Fibroblast of pulmonary artery (primary cell): ENCODE data around the gene ISY1.
"Not testable (repeated sequence)": the region's sequence is repeated elsewhere in the genome, so short reads cannot be mapped to it uniquely, and the experiment has no call there.

ENCODE experiments used
- DNase-seq: peaks from one replicate; pipeline ENCODE4 v3.0.0-alpha.2; 2010; ENCODE audit warnings: low read depth
- H3K4me3 ChIP-seq: replicated peaks from 2 replicates; pipeline ENCODE4 v1.5.1; 2011; ENCODE audit warnings: low read depth, mild to moderate bottlenecking, control low read depth, low read length, moderate library complexity
- CTCF ChIP-seq: IDR thresholded peaks from 2 replicates; pipeline ENCODE4 v1.5.1; 2011; ENCODE audit warnings: mild to moderate bottlenecking, control low read depth, low read length, inconsistent platforms; ENCODE audit errors: missing control alignments

ISY1 gene

GRCh38 chr3:129119365-129120100 is 41.3 kb downstream of the ISY1 start:
- DNase-seq: no peak
- H3K4me3 ChIP-seq: peak overlapping the region; percentile 84
- TF ChIP-seq CTCF: no peak

GRCh38 chr3:129118745-129119144 is 42.1 kb downstream of the ISY1 start:
- no peak for TF ChIP-seq CTCF
- H3K4me3 ChIP-seq: no peak overlapping the region
- DNase-seq: no peak

GRCh38 chr3:129117134-129117533 is 43.7 kb downstream of the ISY1 start:
- no peak for TF ChIP-seq CTCF
- DNase-seq: no peak
- H3K4me3 ChIP-seq: no peak overlapping the region

- DNase-seq: no peak
- no peak overlapping the region for H3K4me3 ChIP-seq
- no peak for TF ChIP-seq CTCF
Observed at GRCh38 chr3:129116482-129116946, 44.3 kb downstream of the ISY1 start.

- TF ChIP-seq CTCF: no peak
- no peak for DNase-seq
- H3K4me3 ChIP-seq: no peak overlapping the region
Observed at GRCh38 chr3:129114455-129114854, 46.4 kb downstream of the ISY1 start.

GRCh38 chr3:129112308-129113052 is 48.4 kb downstream of the ISY1 start:
- H3K4me3 ChIP-seq: no peak overlapping the region
- no peak for TF ChIP-seq CTCF
- peak; percentile 63 for DNase-seq

GRCh38 chr3:129111076-129111780 is 49.6 kb downstream of the ISY1 start:
- not testable (repeated sequence) for H3K4me3 ChIP-seq, DNase-seq
